COLO829 (cell line): Measurements from ENCODE around the gene TAMALIN.

Experiments
- DNase-seq: peaks from one replicate; pipeline ENCODE4 v3.0.0; 2012; ENCODE audit warnings: low spot score

The TAMALIN gene

GRCh38 chr12:51984657-51985056, 22.1 kb upstream of the TAMALIN start:
- no peak for DNase-seq

- no peak for DNase-seq
These were observed 21.5 kb upstream of the TAMALIN start for GRCh38 chr12:51985154-51985835.

GRCh38 chr12:51986834-51987233, 19.9 kb upstream of the TAMALIN start:
- no peak for DNase-seq

GRCh38 chr12:51992246-51992645, 14.5 kb upstream of the TAMALIN start:
- DNase-seq: no peak

- no peak for DNase-seq
These were observed 12.3 kb upstream of the TAMALIN start for GRCh38 chr12:51994539-51994820.

- no peak for DNase-seq
These were observed 11.8 kb upstream of the TAMALIN start for GRCh38 chr12:51994959-51995358.

- no peak for DNase-seq
These were observed 9.6 kb upstream of the TAMALIN start for GRCh38 chr12:51997136-51997535.

- DNase-seq: no peak
These were observed 3.7 kb upstream of the TAMALIN start for GRCh38 chr12:52003016-52003550.

GRCh38 chr12:52003591-52003990, 3.2 kb upstream of the TAMALIN start:
- DNase-seq: no peak

GRCh38 chr12:52004042-52004648, 2.6 kb upstream of the TAMALIN start:
- DNase-seq: peak; percentile 66

GRCh38 chr12:52005218-52005902, 1.4 kb upstream of the TAMALIN start:
- DNase-seq: no peak

GRCh38 chr12:52005903-52006703, 643 bp upstream of the TAMALIN start:
- no peak for DNase-seq

GRCh38 chr12:52007158-52007921, 594 bp downstream of the TAMALIN start:
- no peak for DNase-seq

- no peak for DNase-seq
These were observed 1.3 kb downstream of the TAMALIN start for GRCh38 chr12:52007982-52008510.

GRCh38 chr12:52009081-52009751, 2.5 kb downstream of the TAMALIN start:
- no peak for DNase-seq

- DNase-seq: peak; percentile 82
These were observed 3.4 kb downstream of the TAMALIN start for GRCh38 chr12:52010152-52010622.

GRCh38 chr12:52010692-52011601, 4.2 kb downstream of the TAMALIN start:
- DNase-seq: no peak

GRCh38 chr12:52011602-52012214, 5.0 kb downstream of the TAMALIN start:
- no peak for DNase-seq

GRCh38 chr12:52013626-52014310, 7.0 kb downstream of the TAMALIN start:
- no peak for DNase-seq
